ENCODE measurements around the gene C10orf90. TPM values are rescaled to one million over a fixed set of nuclear protein-coding genes. Genes with fewer than 3 reads are reported as not detected.

Gene C10orf90
- total RNA-seq, 1 experiment from 2014 or later = 0.59 TPM

DNA sequence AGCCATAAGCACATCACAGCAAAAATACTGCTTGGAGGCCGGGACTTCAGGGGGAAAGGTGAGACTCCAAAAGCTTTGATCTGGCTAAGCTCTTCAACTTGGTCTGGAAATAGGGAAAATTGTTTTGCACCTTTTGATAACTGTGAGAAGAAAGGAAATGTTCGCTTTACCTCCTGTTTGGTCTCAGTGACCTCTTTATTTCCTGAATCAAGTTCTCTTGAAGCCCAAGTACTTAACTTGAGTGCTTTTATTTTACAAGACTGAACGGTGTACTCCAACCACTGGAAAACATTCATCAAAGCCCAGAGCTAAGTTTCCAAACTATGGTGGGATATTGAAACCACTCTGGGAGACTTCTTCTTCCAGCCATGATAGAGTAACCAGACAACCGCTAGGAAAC lies 5.3 kb downstream of the C10orf90 start:
- H3K9me2 ChIP-seq (ENCODE audit: insufficient read depth) = no peaks in the 10 kb centered on the region
- CTCF ChIA-PET = no interaction called here
- H3F3A ChIP-seq (ENCODE audit: insufficient read depth, low read depth) = no peaks in the 10 kb centered on the region
- DNase-seq = no peak
- intact Hi-C loops (cut with micrococcal nuclease; ENCODE audit: unreplicated experiment) = no loop called here
- no peaks in the 10 kb centered on the region for H3K79me2 ChIP-seq (ENCODE audit: low read depth)
- no peaks in the 10 kb centered on the region for H4K20me1 ChIP-seq (ENCODE audit: insufficient read depth)
- H3K4me2 ChIP-seq = no peak overlapping the region
- H3K4me1 ChIP-seq (replicated peaks; ENCODE audit: insufficient read depth) = 0 out of 2 replicates have a peak, but pooled peaks cover 8% of the 10 kb centered on the region
- POLR2A ChIA-PET (ENCODE audit: unreplicated experiment) = no interaction called here
- no peaks in the 10 kb centered on the region for H3K27me3 ChIP-seq (ENCODE audit: insufficient read depth, low read depth)
- H3K36me3 ChIP-seq (ENCODE audit: low read depth) = no peaks in the 10 kb centered on the region
- no peak overlapping the region for H2AFZ ChIP-seq
- no peaks in the 10 kb centered on the region for H3K9me3 ChIP-seq (ENCODE audit: insufficient read depth, low read depth)
- BruUV-seq (replicated peaks) = no TSS peak
- H3K27ac ChIP-seq = no peak overlapping the region
- H3K4me3 ChIP-seq = no peak overlapping the region
- TF ChIP-seq, protein P1, sequence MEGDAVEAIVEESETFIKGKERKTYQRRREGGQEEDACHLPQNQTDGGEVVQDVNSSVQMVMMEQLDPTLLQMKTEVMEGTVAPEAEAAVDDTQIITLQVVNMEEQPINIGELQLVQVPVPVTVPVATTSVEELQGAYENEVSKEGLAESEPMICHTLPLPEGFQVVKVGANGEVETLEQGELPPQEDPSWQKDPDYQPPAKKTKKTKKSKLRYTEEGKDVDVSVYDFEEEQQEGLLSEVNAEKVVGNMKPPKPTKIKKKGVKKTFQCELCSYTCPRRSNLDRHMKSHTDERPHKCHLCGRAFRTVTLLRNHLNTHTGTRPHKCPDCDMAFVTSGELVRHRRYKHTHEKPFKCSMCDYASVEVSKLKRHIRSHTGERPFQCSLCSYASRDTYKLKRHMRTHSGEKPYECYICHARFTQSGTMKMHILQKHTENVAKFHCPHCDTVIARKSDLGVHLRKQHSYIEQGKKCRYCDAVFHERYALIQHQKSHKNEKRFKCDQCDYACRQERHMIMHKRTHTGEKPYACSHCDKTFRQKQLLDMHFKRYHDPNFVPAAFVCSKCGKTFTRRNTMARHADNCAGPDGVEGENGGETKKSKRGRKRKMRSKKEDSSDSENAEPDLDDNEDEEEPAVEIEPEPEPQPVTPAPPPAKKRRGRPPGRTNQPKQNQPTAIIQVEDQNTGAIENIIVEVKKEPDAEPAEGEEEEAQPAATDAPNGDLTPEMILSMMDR (conservative IDR thresholded peaks at IDR 0.05) = no peak
- TF ChIP-seq EZH2 (IDR thresholded peaks at IDR 0.05; ENCODE audit: low read depth) = no peak

DNA sequence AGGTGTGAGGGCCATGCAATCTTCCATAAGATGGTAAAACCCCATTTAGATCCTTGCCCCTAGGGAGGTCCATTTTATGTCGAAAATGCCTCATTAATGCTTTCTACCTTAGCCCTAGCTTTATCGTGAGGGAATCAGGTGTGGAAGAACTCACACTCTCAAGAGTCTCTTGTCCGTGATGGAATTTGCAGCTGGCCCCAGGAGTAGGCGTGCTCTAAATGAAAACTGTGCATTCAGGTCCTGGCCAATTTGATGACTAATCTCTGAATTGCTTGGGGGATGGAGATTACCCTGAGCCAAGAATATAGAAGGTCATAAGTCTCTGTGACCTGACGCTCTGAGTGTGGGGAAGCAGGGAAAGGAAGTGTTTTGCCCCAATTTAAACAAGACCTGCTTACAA lies 6.6 kb downstream of the C10orf90 start:
- intact Hi-C loops (cut with micrococcal nuclease; ENCODE audit: unreplicated experiment) = no loop called here
- Histone ChIP-seq H3K79me2 (ENCODE audit: low read depth) (no peaks in the 10 kb centered on the region), H4K20me1 (ENCODE audit: insufficient read depth) (no peaks in the 10 kb centered on the region), H2AFZ (no peak overlapping the region), H3K9me2 (ENCODE audit: insufficient read depth) (no peaks in the 10 kb centered on the region), H3K4me1 (replicated peaks; ENCODE audit: insufficient read depth) (0 out of 2 replicates have a peak, but pooled peaks cover 8% of the 10 kb centered on the region), H3K4me3 (no peak overlapping the region), H3F3A (ENCODE audit: insufficient read depth, low read depth) (no peaks in the 10 kb centered on the region), H3K36me3 (ENCODE audit: low read depth) (no peaks in the 10 kb centered on the region), H3K4me2 (0 out of 2 replicates have a peak overlapping the region, but pooled peaks have one; percentile 31), H3K27ac (no peak overlapping the region), H3K27me3 (ENCODE audit: insufficient read depth, low read depth) (no peaks in the 10 kb centered on the region), H3K9me3 (ENCODE audit: insufficient read depth, low read depth) (no peaks in the 10 kb centered on the region)
- ChIA-PET CTCF (no interaction called here), POLR2A (ENCODE audit: unreplicated experiment) (no interaction called here)
- TF ChIP-seq EZH2 (IDR thresholded peaks at IDR 0.05; ENCODE audit: low read depth) = no peak
- no TSS peak for BruUV-seq (replicated peaks)
- peak in 1 of 2 experiments; percentile 46 for DNase-seq

DNA sequence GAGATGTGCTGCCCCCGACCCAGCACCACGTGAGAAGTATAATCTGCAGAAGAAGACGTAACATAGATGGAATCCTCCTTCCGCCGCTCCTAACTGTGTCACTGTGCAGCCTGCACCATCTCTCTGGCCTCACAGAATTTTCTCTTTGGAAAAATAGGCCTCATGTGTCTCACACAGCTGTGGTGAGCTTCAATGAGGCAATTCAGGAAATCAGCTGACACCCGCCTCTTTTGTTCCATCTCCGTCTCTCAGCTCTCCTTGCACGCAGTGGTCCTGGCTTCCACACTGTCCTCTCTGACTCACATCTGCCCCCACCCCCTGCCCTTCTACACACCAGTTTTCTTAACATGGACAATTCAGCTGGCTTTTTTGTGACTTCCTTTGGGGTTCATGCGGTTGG lies 7.2 kb downstream of the C10orf90 start:
- DNase-seq = no peak
- no peaks in the 10 kb centered on the region for H3F3A ChIP-seq (ENCODE audit: insufficient read depth, low read depth)
- no peak for TF ChIP-seq EZH2 (IDR thresholded peaks at IDR 0.05; ENCODE audit: low read depth)
- TF ChIP-seq, protein P1 (conservative IDR thresholded peaks at IDR 0.05) = no peak
- CTCF ChIA-PET = no interaction called here
- H3K27me3 ChIP-seq (ENCODE audit: insufficient read depth, low read depth) = no peaks in the 10 kb centered on the region
- H4K20me1 ChIP-seq (ENCODE audit: insufficient read depth) = no peaks in the 10 kb centered on the region
- no peak overlapping the region for H3K4me3 ChIP-seq
- H3K27ac ChIP-seq = no peak overlapping the region
- no peaks in the 10 kb centered on the region for H3K36me3 ChIP-seq (ENCODE audit: low read depth)
- H2AFZ ChIP-seq = no peak overlapping the region
- intact Hi-C loops (cut with micrococcal nuclease; ENCODE audit: unreplicated experiment) = no loop called here
- POLR2A ChIA-PET (ENCODE audit: unreplicated experiment) = no interaction called here
- no peaks in the 10 kb centered on the region for H3K9me2 ChIP-seq (ENCODE audit: insufficient read depth)
- no peak overlapping the region for H3K4me2 ChIP-seq
- BruUV-seq (replicated peaks) = no TSS peak
- 0 out of 2 replicates have a peak, but pooled peaks cover 8% of the 10 kb centered on the region for H3K4me1 ChIP-seq (replicated peaks; ENCODE audit: insufficient read depth)
- no peaks in the 10 kb centered on the region for H3K79me2 ChIP-seq (ENCODE audit: low read depth)
- H3K9me3 ChIP-seq (ENCODE audit: insufficient read depth, low read depth) = no peaks in the 10 kb centered on the region

DNA sequence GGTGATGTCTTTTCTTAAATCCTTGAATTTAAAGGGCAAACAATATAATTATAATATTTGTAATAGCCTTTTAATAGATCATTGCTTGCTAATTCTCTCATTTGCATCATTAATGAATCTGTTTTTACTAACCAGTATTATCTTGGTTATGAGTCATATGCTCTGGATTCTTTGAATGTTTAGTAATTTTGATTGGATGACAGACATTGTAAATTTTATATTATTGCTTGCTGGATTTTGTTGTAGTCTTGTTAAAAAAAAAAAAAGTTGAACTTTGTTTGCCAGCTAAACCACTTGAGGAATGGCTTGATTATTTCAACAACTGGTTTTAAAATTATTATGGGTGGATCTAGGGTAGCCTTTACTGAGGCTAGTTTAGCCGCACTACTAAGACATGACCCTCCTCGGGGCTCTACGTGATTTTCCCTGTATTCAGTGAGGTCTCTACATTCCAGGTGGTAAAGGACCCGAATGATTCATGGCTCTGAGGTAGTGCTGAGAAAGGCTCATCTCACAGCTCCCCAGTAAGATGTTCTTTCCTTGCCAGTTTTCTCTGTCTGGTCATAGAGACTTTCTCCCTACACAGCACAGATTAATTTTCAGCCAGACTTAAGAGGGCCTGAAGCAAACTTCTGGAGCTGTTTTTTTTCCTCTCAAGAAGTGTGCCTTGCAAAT lies 8.5 kb downstream of the C10orf90 start:
- no peaks in the 10 kb centered on the region for H3K9me2 ChIP-seq (ENCODE audit: insufficient read depth)
- DNase-seq = no peak
- no peak overlapping the region for H3K27ac ChIP-seq
- intact Hi-C loops (cut with micrococcal nuclease; ENCODE audit: unreplicated experiment) = no loop called here
- H3K36me3 ChIP-seq (ENCODE audit: low read depth) = no peaks in the 10 kb centered on the region
- no peaks in the 10 kb centered on the region for H3K9me3 ChIP-seq (ENCODE audit: insufficient read depth, low read depth)
- TF ChIP-seq, protein P1 (conservative IDR thresholded peaks at IDR 0.05) = no peak
- no peak for TF ChIP-seq EZH2 (IDR thresholded peaks at IDR 0.05; ENCODE audit: low read depth)
- no peaks in the 10 kb centered on the region for H3K79me2 ChIP-seq (ENCODE audit: low read depth)
- ChIA-PET POLR2A (ENCODE audit: unreplicated experiment) (no interaction called here), CTCF (no interaction called here)
- no peak overlapping the region for H2AFZ ChIP-seq
- H3K4me1 ChIP-seq (replicated peaks; ENCODE audit: insufficient read depth) = 0 out of 2 replicates have a peak, but pooled peaks cover 8% of the 10 kb centered on the region
- no peaks in the 10 kb centered on the region for H4K20me1 ChIP-seq (ENCODE audit: insufficient read depth)
- no TSS peak for BruUV-seq (replicated peaks)
- no peak overlapping the region for H3K4me3 ChIP-seq
- no peaks in the 10 kb centered on the region for H3F3A ChIP-seq (ENCODE audit: insufficient read depth, low read depth)
- no peaks in the 10 kb centered on the region for H3K27me3 ChIP-seq (ENCODE audit: insufficient read depth, low read depth)
- no peak overlapping the region for H3K4me2 ChIP-seq

All from PC-9 (cell line).